H1 (cell line): ENCODE measurements around the gene MAN1C1. TPM values are rescaled to one million over a fixed set of nuclear protein-coding genes. Genes with fewer than 3 reads are reported as not detected.

Experiments
- BACH1 ChIP-seq: IDR thresholded peaks from 2 replicates; pipeline ENCODE4 v1.6.1; 2012; ENCODE audit warnings: low read length, improper control_type of control experiment
- CREB1 ChIP-seq: IDR thresholded peaks from 2 replicates; pipeline ENCODE4 v1.6.1; 2012; ENCODE audit warnings: inconsistent platforms
- RBBP5 ChIP-seq: IDR thresholded peaks from 2 replicates; pipeline ENCODE4 v1.7.1; 2012; ENCODE audit warnings: low read depth, mild to moderate bottlenecking, inconsistent platforms, low read length, moderate library complexity, borderline replicate concordance
- polyA plus RNA-seq, 7 experiments: library from polyadenylated mRNA; depleted of rRNA in 3 of 7; stranded (reverse) in 5 of 7; unstranded in 2 of 7; fragments of >200 nt in 5 of 7; fragments of 200-250 nt in 2 of 7; gene quantifications; 1 replicate in 5 of 7; 2 replicates in 1 of 7; 4 replicates in 1 of 7; pipeline versions ENCODE4 v1.2.1 to v1.2.3, GENCODE V29; 2011 to 2013; ENCODE audit warnings: missing spikeins in 2 of 7, mixed read lengths in 2 of 7
- total RNA-seq: library from RNA; stranded (reverse); fragmentation: NEBNext Ultra II Directional; extraction: Animal tissue kit (Norgen Biotek cat#: 25700); gene quantifications from 2 replicates; pipeline ENCODE4 v1.2.1, GENCODE V29; 2021

The MAN1C1 gene
- total and polyA plus RNA-seq, 2 of the 8 experiments (the other 6 are each of a cell fraction or from before 2014, with no cell fraction given) = 7.8 to 15.2 TPM

GRCh38 chr1:25815208-25816111, 198.9 kb downstream of the MAN1C1 start (continued):
- no peak for TF ChIP-seq RBBP5
- TF ChIP-seq BACH1 = no peak
- TF ChIP-seq CREB1 = no peak
